ENCODE measurements around the gene RSL1D1.
"Not testable (repeated sequence)": the region's sequence is repeated elsewhere in the genome, so short reads cannot be mapped to it uniquely, and the experiment has no call there.

RSL1D1 gene

GRCh38 chr16:11797957-11798299 is 53.4 kb downstream of the RSL1D1 start:
- no peak for DNase-seq (ENCODE audit: low read depth in 3 of 3)

GRCh38 chr16:11797166-11797956 is 54.0 kb downstream of the RSL1D1 start, which contains the start of gene ZC3H7A:
Gene ZC3H7A (minus strand): TSS chr16:11797258. CDS start chr16:11782354, 14,904 bp downstream.
- DNase-seq (ENCODE audit: low read depth in 3 of 3) = peak; percentile 80 to 93 (median 84)

DNA sequence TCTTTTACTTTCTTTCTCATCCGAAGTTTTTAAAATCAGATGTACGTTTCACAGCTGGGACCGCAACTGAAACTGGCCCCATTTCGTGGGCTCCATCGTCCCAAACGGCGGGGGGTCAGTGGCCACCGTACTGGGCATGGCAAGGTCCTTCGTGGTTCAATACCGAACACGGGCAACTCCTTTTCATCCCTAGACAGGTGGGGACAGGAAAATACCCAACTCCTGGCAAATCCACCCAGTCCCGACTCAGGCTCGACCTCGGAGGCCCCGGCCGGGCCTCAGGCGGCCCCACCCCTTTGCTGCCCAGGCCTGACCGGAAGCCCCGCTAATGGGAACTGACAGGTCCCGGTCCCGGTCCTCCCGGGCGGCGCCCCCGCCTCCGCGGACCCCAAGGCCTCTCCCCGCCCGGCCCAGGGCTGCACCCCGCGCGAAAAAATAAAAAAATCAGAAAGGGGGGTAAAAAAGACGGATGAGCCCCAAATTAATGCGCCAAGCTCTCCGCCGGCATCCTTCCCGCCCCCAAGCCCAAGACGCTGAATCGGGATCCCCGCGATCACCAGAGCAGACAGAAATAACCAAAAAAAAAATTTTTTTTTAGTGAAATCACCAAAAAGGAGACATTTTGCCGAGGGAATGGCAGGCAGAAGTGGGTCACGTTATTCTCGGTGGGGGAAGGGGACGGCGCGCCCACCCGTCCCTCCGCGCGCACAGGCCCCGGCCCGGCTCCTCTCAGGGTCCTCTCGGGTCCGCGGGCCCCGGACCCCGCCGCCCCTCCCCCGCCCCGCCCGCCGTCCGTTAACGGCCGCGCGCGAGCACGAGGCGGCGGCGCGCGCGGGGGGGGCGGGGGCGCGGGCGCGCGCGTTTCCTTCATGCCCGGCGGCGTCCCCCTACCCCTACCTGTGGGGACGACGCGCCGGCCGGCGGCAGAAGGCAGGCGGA is 54.8 kb downstream of the RSL1D1 start:
- DNase-seq (ENCODE audit: low read depth in 3 of 3) = peak in 1 of 3 experiments; percentile 21

GRCh38 chr16:11795887-11796226 is 55.5 kb downstream of the RSL1D1 start:
- DNase-seq (ENCODE audit: low read depth in 3 of 3) = no peak

DNA sequence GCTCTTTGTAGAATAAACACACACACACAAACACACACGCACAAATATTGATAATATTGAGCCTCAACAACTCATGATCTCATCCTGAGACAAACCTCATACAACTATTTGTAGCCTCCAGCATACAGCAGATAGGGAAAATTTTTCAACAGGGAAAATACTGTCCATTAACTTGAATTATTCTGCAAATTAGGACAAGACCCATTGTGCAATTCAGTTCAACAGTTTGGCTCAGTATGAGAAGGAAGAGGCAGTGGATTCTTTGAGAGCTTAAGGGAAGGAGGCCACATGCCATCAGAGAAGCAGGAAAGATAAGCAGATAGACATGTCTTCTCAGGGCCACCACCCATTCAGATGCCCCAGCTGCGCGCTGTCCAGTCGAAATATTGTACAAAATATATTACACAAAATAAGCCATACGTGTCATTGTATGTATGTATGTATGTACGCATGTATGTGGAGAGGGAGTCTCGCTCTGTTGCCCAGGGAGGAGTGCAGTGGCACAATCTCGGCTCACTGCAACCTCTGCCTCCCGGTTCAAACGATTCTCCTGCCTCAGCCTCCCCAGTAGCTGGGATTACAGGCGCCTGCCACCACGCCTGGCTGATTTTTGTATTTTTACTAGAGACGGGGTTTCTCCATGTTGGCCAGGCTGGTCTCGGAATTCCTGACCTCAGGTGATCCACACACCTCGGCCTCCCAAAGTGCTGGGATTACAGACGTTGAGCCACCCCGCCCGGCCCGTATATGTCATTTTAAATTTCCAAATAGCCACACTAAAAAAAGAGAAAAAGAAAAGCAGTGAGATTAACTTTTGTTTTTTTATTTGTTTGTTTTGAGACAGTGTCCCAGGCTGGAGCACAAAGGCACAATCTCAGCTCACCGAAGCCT is 56.1 kb downstream of the RSL1D1 start:
- no peak for DNase-seq (ENCODE audit: low read depth in 3 of 3)

DNA sequence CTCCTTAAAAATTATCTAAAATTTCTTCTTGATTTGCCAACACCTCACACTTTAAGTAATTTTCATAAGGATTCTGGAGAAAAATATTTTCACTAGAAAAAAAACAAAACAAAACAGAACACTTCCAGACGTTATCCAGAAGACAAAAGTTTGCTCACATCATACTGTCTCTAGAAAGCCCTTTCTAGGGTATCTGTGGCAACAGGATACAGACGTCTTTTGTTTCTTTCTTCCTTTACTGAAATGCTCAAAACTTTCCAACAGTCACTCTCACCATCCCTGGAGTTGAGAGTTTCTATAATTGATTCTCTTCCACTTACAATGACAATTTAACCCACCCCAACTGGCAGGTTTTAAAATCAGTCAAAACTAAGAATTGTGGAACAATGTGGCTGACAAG is 56.9 kb downstream of the RSL1D1 start:
- no peak for DNase-seq (ENCODE audit: low read depth in 3 of 3)

DNA sequence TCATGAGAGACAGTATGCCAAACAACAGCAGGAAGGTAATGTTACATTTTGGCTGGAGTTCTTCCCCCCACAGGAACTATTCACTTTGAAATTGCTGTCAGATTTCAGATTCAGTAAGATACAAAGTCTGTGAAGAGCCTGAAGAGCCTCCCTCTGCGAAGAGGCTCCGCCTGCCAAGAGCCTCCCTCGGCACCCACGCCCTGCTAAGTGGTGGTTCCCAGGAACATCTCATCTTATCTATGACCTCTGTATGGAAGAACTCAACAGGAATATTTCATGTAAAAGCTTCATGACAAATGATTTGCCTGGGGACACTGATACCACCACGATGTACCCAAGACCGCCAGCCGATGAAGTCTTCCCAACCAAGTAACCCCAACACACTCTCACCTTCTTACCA is 57.5 kb downstream of the RSL1D1 start:
- DNase-seq (ENCODE audit: low read depth in 3 of 3) = no peak

DNA sequence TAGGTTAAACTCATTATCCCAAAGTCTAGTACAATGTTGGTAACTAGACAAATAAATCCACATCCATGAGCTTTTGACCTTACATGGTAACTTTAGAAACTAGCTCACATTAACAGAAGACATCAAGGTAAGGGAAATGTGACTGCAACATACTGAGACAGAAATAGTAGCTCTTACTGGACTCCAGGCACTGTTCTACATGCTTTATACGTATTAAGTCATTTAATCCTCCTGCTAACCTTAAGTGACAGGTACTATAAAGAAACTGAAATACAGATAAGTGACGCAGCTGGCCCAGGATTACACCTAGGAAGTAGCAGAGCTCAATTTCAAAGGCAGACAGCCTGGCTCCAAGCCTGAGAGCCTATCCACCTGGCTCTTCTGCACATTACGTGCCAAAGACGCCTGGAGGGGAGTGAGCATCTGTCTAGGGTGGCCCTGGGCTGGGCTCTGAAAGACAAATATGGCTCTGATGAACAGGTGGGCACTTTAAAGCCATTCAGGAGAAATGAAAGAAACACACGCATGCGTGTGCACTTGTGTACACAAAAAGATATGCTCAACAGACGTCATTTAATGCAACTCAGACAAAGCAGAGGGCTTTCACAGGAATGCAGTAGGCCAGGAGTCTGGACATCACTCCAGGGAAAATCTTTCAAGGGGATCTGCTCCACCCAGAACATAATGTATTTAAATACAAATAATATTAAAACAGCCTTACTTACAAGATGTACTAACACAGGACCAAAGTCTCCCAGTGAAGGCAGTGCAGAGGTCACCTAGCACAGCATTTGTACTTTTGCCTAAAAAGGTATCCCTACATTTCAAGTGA is 58.7 kb downstream of the RSL1D1 start:
- DNase-seq (ENCODE audit: low read depth in 3 of 3) = no peak

DNA sequence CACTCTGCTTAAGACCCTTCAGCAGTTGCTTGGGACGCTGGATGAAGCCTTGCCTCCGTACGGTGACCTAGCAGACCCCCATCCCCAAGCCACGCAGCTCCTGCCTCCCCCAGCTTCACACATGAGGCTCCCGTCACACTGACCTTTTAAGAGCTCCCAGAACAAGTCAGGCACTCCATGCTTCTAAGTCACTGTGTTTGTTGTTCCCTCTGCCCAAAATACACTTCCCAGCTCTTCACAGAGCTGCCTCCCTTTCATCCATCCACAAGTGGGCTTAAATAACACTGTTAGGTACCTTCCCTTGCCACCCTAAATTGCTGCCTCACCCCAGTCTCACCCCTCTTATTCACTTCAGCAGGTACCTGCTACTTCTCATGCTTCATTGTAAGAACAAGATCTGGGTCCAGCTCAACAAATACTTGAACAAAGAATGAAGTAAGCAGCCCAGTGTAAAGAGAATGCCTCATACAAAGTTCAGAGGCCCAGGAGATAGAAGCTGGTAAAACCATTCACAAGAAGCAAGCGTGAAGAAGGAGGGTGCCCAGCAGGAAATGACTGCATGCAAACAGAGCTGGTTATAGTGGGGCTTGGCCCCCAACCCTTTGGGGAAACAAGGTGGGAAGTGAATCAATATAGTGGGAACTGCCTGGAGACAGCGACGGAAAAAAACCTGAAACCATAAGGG is 60.1 kb downstream of the RSL1D1 start:
- DNase-seq (ENCODE audit: low read depth in 3 of 3) = no peak

DNA sequence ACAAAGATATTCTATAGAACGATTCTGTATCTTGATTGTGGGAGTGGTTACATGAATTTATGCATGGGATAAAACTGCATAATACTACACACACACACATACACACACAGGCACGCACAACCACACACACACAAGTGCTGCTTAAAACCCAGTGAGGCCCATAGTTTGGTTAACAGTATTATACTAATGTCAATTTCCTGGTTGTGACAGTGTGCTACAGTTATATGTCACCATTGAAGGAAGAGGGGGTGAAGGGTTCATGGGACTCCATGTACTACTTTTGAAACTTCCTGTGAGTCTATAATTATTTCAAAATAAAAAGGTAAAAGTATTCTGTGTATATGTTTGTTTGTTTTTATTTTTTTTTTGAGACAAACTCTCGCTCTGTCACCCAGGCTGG is 62.4 kb downstream of the RSL1D1 start:
- no peak for DNase-seq (ENCODE audit: low read depth in 3 of 3)

DNA sequence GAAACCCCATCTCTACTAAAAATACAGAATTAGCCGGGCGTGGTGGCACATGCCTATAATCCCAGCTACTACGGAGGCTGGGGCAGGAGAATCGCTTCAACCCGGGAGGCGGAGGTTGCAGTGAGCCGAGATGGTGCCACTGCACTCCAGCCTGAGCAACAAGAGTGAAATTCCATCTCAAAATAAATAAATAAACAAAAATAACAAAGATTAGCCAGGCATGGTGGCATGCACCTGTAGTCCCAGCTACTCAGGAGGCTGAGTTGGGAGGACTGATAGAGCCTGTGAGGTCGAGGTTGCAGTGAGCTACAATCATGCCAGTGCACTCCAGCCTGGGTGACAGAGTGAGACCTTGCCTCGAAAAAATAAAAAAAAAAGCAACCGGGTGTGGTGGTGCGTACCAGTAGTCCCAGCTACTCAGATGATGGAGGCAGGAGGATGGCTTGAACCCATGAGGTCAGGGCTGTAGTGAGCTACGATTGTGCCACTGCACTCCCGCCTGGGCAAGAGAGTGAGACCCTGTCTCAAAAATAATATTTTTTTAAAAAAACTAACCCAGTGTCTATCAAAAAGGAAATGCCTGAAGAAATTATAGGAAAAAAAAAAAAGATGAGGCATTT is 66.3 kb downstream of the RSL1D1 start:
- not testable (repeated sequence) for DNase-seq (ENCODE audit: low read depth in 3 of 3)

DNA sequence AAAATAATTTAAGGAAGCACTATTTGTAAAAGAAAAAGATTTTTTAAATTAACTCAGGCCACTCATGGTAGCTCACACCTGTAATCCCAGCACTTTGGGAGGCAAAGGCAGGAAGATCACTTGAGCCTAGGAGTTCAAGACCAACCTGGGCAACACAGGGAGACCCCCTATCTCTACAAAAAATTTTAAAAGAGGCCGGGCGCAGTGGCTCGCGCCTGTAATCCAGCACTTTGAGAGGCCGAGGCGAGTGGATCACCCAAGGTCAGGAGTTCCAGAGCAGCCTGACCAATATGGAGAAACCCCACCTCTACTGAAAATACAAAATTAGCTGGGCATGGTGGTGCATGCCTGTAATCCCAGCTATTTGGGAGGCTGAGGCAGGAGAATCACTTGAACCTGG is 67.0 kb downstream of the RSL1D1 start:
- DNase-seq (ENCODE audit: low read depth in 3 of 3) = not testable (repeated sequence)

- no peak for DNase-seq (ENCODE audit: low read depth in 3 of 3)
Measured at GRCh38 chr16:11784038-11784369, 67.3 kb downstream of the RSL1D1 start.

Data from stimulated activated CD4-positive, alpha-beta T cell treated with anti-CD3 and anti-CD28 coated beads, TNF-alpha, amount 100 ng/mL, for 24 hours (primary cell).